Activated T-cell treated with anti-CD3 and anti-CD28 coated beads, Interleukin-2, amount 50 U/mL, for 4 hours (primary cell): ENCODE data around the gene CALM3. TPM values are rescaled to one million over a fixed set of nuclear protein-coding genes. Genes with fewer than 3 reads are reported as not detected.
A peak's percentile ranks its signal among the peaks of the same experiment; 100 is the strongest.
"Not testable (repeated sequence)": the region's sequence is repeated elsewhere in the genome, so short reads cannot be mapped to it uniquely, and the experiment has no call there.

ENCODE experiments used
- ATAC-seq, 2 donors: fragments of 200-7000 bp; cut with Tn5 transposase; one replicate each; pipeline ENCODE4 v1.10.0; 2021
- DNase-seq: peaks from one replicate; pipeline ENCODE4 v3.0.0-alpha.2; 2020
- H3K27me3 Mint-ChIP-seq: one replicate; pipeline ENCODE4 v1.8.0; 2021; ENCODE audit warnings: low read depth, mixed read lengths
- H3K36me3 Mint-ChIP-seq: one replicate; pipeline ENCODE4 v1.8.0; 2022; ENCODE audit warnings: mixed read lengths; ENCODE audit not compliant: insufficient read depth
- H3K4me1 Mint-ChIP-seq: one replicate; pipeline ENCODE4 v1.8.0; 2021; ENCODE audit warnings: low read depth, mixed read lengths
- H3K4me3 Mint-ChIP-seq: one replicate; pipeline ENCODE4 v1.8.0; 2021; ENCODE audit warnings: mild to moderate bottlenecking, moderate library complexity, mixed read lengths
- H3K9me3 Mint-ChIP-seq: one replicate; pipeline ENCODE4 v1.8.0; 2021; ENCODE audit warnings: mixed read lengths
- total RNA-seq, 3 donors: library from RNA; stranded (reverse); gene quantifications; one replicate each; pipeline ENCODE4 v1.2.1, GENCODE V29; 2021

The CALM3 gene
- total RNA-seq, result 100 to 1,000 TPM; 237 to 257 (median 239) TPM

- peaks cover 34% of the 10 kb centered on the region for H3K4me1 Mint-ChIP-seq
- ATAC-seq (no peak), DNase-seq (no peak)
- peak within 1 kb of the TSS; percentile 95 for H3K4me3 Mint-ChIP-seq
- peaks cover 4% of the 10 kb centered on the region for H3K36me3 Mint-ChIP-seq
- no peaks in the 10 kb centered on the region for H3K27me3 Mint-ChIP-seq
- peaks cover 11% of the 10 kb centered on the region for H3K9me3 Mint-ChIP-seq
These were observed at the start of gene CALM3 for GRCh38 chr19:46601318-46602224. TSS of gene CALM3 (plus strand) at chr19:46601330. CDS start at chr19:46601435, 105 bp downstream.

GRCh38 chr19:46552891-46553290, 48.2 kb upstream of the CALM3 start:
- peaks cover 3% of the 10 kb centered on the region for H3K36me3 Mint-ChIP-seq
- H3K27me3 Mint-ChIP-seq, result peaks cover 14% of the 10 kb centered on the region
- DNase-seq (no peak), ATAC-seq (no peak)
- no peak overlapping the region for H3K4me3 Mint-ChIP-seq
- no peaks in the 10 kb centered on the region for H3K4me1 Mint-ChIP-seq
- H3K9me3 Mint-ChIP-seq, result peaks cover 22% of the 10 kb centered on the region

GRCh38 chr19:46554161-46554560, 47.0 kb upstream of the CALM3 start:
- ATAC-seq (no peak), DNase-seq (no peak)
- H3K4me3 Mint-ChIP-seq, result no peak overlapping the region
- peaks cover 3% of the 10 kb centered on the region for H3K36me3 Mint-ChIP-seq
- peaks cover 22% of the 10 kb centered on the region for H3K9me3 Mint-ChIP-seq
- no peaks in the 10 kb centered on the region for H3K4me1 Mint-ChIP-seq
- H3K27me3 Mint-ChIP-seq, result peaks cover 14% of the 10 kb centered on the region

GRCh38 chr19:46555628-46556280, 45.4 kb upstream of the CALM3 start:
- DNase-seq (no peak), ATAC-seq (no peak)
- Mint-ChIP-seq H3K9me3 (peaks cover 18% of the 10 kb centered on the region), H3K27me3 (peaks cover 14% of the 10 kb centered on the region), H3K36me3 (peaks cover under 1% of the 10 kb centered on the region), H3K4me1 (no peaks in the 10 kb centered on the region), H3K4me3 (no peak overlapping the region)

GRCh38 chr19:46556471-46556870, 44.7 kb upstream of the CALM3 start:
- H3K9me3 Mint-ChIP-seq, result peaks cover 11% of the 10 kb centered on the region
- not testable (repeated sequence) for ATAC-seq, H3K36me3 Mint-ChIP-seq, H3K4me3 Mint-ChIP-seq, DNase-seq, H3K4me1 Mint-ChIP-seq
- peaks cover 11% of the 10 kb centered on the region for H3K27me3 Mint-ChIP-seq

GRCh38 chr19:46559203-46559602, 41.9 kb upstream of the CALM3 start:
- H3K36me3 Mint-ChIP-seq, result no peaks in the 10 kb centered on the region
- H3K4me1 Mint-ChIP-seq, result peaks cover 2% of the 10 kb centered on the region
- no peak for DNase-seq
- ATAC-seq, result no peak
- no peak overlapping the region for H3K4me3 Mint-ChIP-seq
- peaks cover 6% of the 10 kb centered on the region for H3K9me3 Mint-ChIP-seq
- H3K27me3 Mint-ChIP-seq, result peaks cover 6% of the 10 kb centered on the region

GRCh38 chr19:46559675-46560074, 41.5 kb upstream of the CALM3 start:
- H3K9me3 Mint-ChIP-seq, H3K4me1 Mint-ChIP-seq, H3K36me3 Mint-ChIP-seq, ATAC-seq, DNase-seq, H3K27me3 Mint-ChIP-seq, H3K4me3 Mint-ChIP-seq: not testable (repeated sequence)

GRCh38 chr19:46564701-46565100, 36.4 kb upstream of the CALM3 start:
- Mint-ChIP-seq H3K36me3 (no peaks in the 10 kb centered on the region), H3K4me3 (no peak overlapping the region), H3K4me1 (peaks cover 2% of the 10 kb centered on the region), H3K27me3 (no peaks in the 10 kb centered on the region), H3K9me3 (no peaks in the 10 kb centered on the region)
- DNase-seq (no peak), ATAC-seq (no peak)

GRCh38 chr19:46571495-46571894, 29.6 kb upstream of the CALM3 start:
- no peaks in the 10 kb centered on the region for H3K27me3 Mint-ChIP-seq
- ATAC-seq (no peak), DNase-seq (no peak)
- no peak overlapping the region for H3K4me3 Mint-ChIP-seq
- H3K9me3 Mint-ChIP-seq, result no peaks in the 10 kb centered on the region
- H3K4me1 Mint-ChIP-seq, result peaks cover 17% of the 10 kb centered on the region
- H3K36me3 Mint-ChIP-seq, result no peaks in the 10 kb centered on the region

GRCh38 chr19:46573679-46574498, 27.2 kb upstream of the CALM3 start:
- peaks cover 21% of the 10 kb centered on the region for H3K4me1 Mint-ChIP-seq
- H3K4me3 Mint-ChIP-seq, result no peak overlapping the region

GRCh38 chr19:46574533-46574932, 26.6 kb upstream of the CALM3 start:
- Mint-ChIP-seq H3K27me3 (no peaks in the 10 kb centered on the region), H3K4me1 (peaks cover 26% of the 10 kb centered on the region), H3K36me3 (no peaks in the 10 kb centered on the region), H3K4me3 (no peak overlapping the region), H3K9me3 (no peaks in the 10 kb centered on the region)
- ATAC-seq (peak; percentile 76 to 90), DNase-seq (peak; percentile 14)

More at GRCh38 chr19:46573679-46574498, 27.2 kb upstream of the CALM3 start:
- Mint-ChIP-seq H3K36me3 (no peaks in the 10 kb centered on the region), H3K9me3 (no peaks in the 10 kb centered on the region), H3K27me3 (no peaks in the 10 kb centered on the region)
- peak; percentile 18 to 21 for ATAC-seq
- DNase-seq, result no peak

- peaks cover 24% of the 10 kb centered on the region for H3K4me1 Mint-ChIP-seq
- no peak overlapping the region for H3K4me3 Mint-ChIP-seq
- H3K36me3 Mint-ChIP-seq, result no peaks in the 10 kb centered on the region
- ATAC-seq (no peak), DNase-seq (no peak)
- no peaks in the 10 kb centered on the region for H3K27me3 Mint-ChIP-seq
- H3K9me3 Mint-ChIP-seq, result no peaks in the 10 kb centered on the region
These were observed 22.7 kb upstream of the CALM3 start for GRCh38 chr19:46578450-46578849.

GRCh38 chr19:46579361-46579879, 21.7 kb upstream of the CALM3 start:
- ATAC-seq (peak; percentile 27 to 79), DNase-seq (peak; percentile 47)
- Mint-ChIP-seq H3K36me3 (no peaks in the 10 kb centered on the region), H3K27me3 (no peaks in the 10 kb centered on the region), H3K4me1 (peaks cover 20% of the 10 kb centered on the region), H3K4me3 (no peak overlapping the region), H3K9me3 (no peaks in the 10 kb centered on the region)

GRCh38 chr19:46580247-46580646, 20.9 kb upstream of the CALM3 start:
- no peaks in the 10 kb centered on the region for H3K9me3 Mint-ChIP-seq
- peaks cover 16% of the 10 kb centered on the region for H3K4me1 Mint-ChIP-seq
- H3K4me3 Mint-ChIP-seq, result no peak overlapping the region
- no peak for ATAC-seq
- DNase-seq, result no peak
- no peaks in the 10 kb centered on the region for H3K27me3 Mint-ChIP-seq
- H3K36me3 Mint-ChIP-seq, result no peaks in the 10 kb centered on the region
